GM19025 (cell line): ENCODE measurements around the gene LRTM2.

Experiments
- ATAC-seq: cut with Tn5 transposase; IDR thresholded peaks from one replicate; pipeline ENCODE4 v1.9.1; 2021; ENCODE audit warnings: mild to moderate bottlenecking, low read depth, moderate library complexity; ENCODE audit not compliant: unreplicated experiment

The LRTM2 gene

GRCh38 chr12:1797011-1797901, 23.1 kb upstream of the LRTM2 start:
- no peak for ATAC-seq

- no peak for ATAC-seq
These were observed 22.2 kb upstream of the LRTM2 start for GRCh38 chr12:1797991-1798640.

- ATAC-seq = no peak
These were observed 21.7 kb upstream of the LRTM2 start for GRCh38 chr12:1798641-1799020.

- no peak for ATAC-seq
These were observed 21.1 kb upstream of the LRTM2 start for GRCh38 chr12:1799051-1799881.

- ATAC-seq = no peak
These were observed 20.4 kb upstream of the LRTM2 start for GRCh38 chr12:1799882-1800400.

- ATAC-seq = no peak
These were observed 19.7 kb upstream of the LRTM2 start for GRCh38 chr12:1800401-1801302.

- ATAC-seq = no peak
These were observed 18.9 kb upstream of the LRTM2 start for GRCh38 chr12:1801303-1801975.

DNA sequence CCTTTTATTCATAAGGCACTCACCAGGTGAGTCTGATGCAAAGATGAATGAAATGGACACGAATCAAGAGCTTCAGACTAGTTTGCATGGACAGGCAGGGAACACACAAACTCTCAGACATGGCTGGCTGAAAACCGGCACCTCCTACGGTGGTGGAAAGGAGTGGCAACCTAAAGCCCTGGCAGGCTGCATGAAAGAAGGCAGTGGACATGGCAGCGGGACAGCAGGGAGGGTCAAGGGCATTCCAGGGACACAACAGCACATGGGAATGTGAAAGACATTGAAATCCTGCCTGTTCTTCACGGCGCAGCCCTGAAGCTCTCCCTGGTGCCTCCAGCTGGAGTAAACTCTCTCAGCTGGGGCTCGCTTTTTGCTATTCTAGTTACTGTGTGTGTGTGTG, 16.6 kb upstream of the LRTM2 start:
- no peak for ATAC-seq

GRCh38 chr12:1804545-1805332, 15.6 kb upstream of the LRTM2 start:
- peak; percentile 84 for ATAC-seq

DNA sequence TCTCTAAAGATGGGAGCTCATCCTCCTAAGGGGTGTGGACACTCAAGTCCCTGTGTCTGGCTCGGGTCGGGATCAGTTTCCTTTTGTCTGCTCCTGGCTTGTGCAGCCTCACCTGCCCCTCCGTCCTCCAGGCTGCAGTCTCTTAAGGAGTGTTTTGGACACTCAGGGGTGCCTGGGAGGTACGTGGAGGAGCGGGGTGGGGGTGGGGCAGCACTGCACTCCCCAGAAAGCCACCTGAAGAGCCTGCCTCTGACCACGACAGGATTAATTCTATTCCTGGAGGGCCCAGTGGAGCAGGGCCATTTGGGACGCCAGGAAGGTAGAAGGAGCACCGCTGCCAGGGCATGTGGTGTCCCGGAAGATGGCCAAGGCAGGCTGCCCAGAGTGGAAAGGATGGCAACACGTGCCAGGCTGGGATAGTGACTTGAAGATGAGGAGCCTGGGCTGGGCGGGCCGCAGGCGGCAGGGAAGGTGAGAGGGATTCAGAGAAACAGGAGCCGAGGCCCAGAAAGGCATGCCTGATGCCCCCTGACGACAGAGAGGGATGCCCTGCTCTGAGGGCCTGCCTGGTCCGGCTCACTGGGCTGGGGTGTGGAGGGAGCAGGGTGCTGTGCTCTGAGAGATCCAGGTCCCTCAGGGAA, 14.8 kb upstream of the LRTM2 start:
- no peak for ATAC-seq

- no peak for ATAC-seq
These were observed 13.9 kb upstream of the LRTM2 start for GRCh38 chr12:1806301-1807086.

- ATAC-seq = no peak
These were observed 13.1 kb upstream of the LRTM2 start for GRCh38 chr12:1807087-1807860.

GRCh38 chr12:1808036-1808797, 12.1 kb upstream of the LRTM2 start:
- no peak for ATAC-seq

DNA sequence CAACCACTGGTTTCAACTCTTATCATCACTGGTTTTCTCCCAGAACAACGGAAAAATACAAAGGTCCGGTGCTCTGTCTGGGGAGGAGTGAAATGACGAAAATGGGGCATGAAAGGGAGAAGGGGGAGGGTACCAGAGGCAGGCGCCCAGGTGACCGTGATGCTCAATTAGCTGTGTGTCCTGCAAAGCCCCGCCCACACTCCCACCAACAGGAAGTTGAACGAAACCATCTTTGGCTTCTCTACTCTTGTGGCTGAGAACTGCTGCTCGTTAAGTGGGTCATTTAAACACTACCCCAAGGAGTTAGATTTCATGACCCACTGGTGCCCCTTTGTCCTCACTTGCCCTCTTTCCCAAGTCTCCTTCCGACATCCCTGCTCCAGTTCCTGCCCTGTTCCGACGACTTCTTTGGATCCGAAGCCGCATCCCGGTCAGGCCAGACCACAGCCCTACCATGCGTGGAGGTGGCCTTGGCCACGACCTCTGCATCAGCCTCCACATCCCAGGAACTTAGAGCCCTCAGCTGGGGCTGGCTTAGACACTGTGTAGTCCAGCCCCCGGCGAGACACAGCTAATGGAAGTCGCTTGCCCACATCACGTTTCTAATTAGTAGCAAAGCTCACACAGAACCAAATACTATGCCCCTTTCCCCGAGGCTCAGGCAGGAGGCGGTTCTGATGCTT, 11.4 kb upstream of the LRTM2 start:
- no peak for ATAC-seq

DNA sequence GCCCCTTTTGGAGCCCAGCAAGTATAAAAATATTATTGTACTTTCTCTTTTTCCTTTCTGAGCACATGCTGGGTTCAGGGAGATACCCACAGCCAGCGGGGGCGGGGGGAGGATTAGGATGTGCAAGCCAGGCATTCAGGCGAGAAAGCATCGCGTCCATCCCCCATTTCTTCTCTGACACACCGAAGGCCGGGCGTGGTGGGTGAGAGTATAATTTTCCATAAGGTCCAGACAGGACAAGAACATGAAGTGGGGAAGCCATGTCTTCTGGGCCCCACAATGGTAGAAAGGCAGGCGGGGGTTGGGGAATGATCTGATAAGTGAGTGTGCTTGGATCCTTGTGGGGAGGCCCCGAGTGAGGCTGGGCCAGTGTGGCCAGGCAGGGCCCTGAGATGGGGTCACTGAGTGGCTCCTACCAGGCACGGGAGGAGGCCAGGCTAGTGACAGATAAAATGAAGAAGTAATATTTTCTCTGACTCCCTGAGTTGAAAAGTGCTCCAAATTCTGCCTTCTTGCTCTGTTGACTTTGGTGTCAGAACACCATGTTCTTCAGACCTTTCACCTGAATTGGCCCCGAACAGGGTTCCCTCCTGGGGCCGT, 10.7 kb upstream of the LRTM2 start:
- ATAC-seq = no peak
